GM23338 (cell line): ENCODE data around the gene CELF2.

Experiments
- EZH2phosphoT487 ChIP-seq: fragments of 200-600 bp; sonication (generic); IDR thresholded peaks from one replicate; pipeline ENCODE4 v1.8.1; 2018; ENCODE audit warnings: antibody characterized with exemption; ENCODE audit not compliant: unreplicated experiment
- TF ChIP-seq, protein P1 (sequence below), 2 experiments: fragments of 200-600 bp in 1 of 2; sonication (generic) in 1 of 2; conservative IDR thresholded peaks; 2 replicates each; pipeline versions ENCODE4 v1.5.1 to v1.6.1; 2016 to 2017; ENCODE audit warnings: antibody characterized with exemption in 2 of 2, low read depth in 2 of 2, mild to moderate bottlenecking in 2 of 2, moderate library complexity in 1 of 2
- TF ChIP-seq, protein P2 (sequence below): fragments of 250-450 bp; sonication (Bioruptor Pico); IDR thresholded peaks from 2 replicates; pipeline ENCODE4 v1.5.0; 2020; ENCODE audit warnings: mild to moderate bottlenecking, moderate library complexity

- no peak for TF ChIP-seq EZH2phosphoT487
- TF ChIP-seq, protein P1, sequence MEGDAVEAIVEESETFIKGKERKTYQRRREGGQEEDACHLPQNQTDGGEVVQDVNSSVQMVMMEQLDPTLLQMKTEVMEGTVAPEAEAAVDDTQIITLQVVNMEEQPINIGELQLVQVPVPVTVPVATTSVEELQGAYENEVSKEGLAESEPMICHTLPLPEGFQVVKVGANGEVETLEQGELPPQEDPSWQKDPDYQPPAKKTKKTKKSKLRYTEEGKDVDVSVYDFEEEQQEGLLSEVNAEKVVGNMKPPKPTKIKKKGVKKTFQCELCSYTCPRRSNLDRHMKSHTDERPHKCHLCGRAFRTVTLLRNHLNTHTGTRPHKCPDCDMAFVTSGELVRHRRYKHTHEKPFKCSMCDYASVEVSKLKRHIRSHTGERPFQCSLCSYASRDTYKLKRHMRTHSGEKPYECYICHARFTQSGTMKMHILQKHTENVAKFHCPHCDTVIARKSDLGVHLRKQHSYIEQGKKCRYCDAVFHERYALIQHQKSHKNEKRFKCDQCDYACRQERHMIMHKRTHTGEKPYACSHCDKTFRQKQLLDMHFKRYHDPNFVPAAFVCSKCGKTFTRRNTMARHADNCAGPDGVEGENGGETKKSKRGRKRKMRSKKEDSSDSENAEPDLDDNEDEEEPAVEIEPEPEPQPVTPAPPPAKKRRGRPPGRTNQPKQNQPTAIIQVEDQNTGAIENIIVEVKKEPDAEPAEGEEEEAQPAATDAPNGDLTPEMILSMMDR (conservative IDR thresholded peaks at IDR 0.05; ENCODE audit: low read depth in 2 of 2) = no peak
- TF ChIP-seq, protein P2, sequence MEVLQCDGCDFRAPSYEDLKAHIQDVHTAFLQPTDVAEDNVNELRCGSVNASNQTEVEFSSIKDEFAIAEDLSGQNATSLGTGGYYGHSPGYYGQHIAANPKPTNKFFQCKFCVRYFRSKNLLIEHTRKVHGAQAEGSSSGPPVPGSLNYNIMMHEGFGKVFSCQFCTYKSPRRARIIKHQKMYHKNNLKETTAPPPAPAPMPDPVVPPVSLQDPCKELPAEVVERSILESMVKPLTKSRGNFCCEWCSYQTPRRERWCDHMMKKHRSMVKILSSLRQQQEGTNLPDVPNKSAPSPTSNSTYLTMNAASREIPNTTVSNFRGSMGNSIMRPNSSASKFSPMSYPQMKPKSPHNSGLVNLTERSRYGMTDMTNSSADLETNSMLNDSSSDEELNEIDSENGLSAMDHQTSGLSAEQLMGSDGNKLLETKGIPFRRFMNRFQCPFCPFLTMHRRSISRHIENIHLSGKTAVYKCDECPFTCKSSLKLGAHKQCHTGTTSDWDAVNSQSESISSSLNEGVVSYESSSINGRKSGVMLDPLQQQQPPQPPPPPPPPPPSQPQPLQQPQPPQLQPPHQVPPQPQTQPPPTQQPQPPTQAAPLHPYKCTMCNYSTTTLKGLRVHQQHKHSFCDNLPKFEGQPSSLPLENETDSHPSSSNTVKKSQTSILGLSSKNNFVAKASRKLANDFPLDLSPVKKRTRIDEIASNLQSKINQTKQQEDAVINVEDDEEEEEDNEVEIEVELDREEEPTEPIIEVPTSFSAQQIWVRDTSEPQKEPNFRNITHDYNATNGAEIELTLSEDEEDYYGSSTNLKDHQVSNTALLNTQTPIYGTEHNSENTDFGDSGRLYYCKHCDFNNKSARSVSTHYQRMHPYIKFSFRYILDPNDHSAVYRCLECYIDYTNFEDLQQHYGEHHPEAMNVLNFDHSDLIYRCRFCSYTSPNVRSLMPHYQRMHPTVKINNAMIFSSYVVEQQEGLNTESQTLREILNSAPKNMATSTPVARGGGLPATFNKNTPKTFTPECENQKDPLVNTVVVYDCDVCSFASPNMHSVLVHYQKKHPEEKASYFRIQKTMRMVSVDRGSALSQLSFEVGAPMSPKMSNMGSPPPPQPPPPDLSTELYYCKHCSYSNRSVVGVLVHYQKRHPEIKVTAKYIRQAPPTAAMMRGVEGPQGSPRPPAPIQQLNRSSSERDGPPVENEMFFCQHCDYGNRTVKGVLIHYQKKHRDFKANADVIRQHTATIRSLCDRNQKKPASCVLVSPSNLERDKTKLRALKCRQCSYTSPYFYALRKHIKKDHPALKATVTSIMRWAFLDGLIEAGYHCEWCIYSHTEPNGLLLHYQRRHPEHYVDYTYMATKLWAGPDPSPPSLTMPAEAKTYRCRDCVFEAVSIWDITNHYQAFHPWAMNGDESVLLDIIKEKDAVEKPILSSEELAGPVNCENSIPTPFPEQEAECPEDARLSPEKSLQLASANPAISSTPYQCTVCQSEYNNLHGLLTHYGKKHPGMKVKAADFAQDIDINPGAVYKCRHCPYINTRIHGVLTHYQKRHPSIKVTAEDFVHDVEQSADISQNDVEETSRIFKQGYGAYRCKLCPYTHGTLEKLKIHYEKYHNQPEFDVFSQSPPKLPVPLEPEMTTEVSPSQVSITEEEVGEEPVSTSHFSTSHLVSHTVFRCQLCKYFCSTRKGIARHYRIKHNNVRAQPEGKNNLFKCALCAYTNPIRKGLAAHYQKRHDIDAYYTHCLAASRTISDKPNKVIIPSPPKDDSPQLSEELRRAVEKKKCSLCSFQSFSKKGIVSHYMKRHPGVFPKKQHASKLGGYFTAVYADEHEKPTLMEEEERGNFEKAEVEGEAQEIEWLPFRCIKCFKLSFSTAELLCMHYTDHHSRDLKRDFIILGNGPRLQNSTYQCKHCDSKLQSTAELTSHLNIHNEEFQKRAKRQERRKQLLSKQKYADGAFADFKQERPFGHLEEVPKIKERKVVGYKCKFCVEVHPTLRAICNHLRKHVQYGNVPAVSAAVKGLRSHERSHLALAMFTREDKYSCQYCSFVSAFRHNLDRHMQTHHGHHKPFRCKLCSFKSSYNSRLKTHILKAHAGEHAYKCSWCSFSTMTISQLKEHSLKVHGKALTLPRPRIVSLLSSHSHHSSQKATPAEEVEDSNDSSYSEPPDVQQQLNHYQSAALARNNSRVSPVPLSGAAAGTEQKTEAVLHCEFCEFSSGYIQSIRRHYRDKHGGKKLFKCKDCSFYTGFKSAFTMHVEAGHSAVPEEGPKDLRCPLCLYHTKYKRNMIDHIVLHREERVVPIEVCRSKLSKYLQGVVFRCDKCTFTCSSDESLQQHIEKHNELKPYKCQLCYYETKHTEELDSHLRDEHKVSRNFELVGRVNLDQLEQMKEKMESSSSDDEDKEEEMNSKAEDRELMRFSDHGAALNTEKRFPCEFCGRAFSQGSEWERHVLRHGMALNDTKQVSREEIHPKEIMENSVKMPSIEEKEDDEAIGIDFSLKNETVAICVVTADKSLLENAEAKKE (CRISPR knock-in tag) = no peak
These were observed 89.1 kb downstream of the CELF2 start for GRCh38 chr10:11106621-11107374.
